ENCODE data around the gene QSOX1. TPM values are rescaled to one million over a fixed set of nuclear protein-coding genes. Genes with fewer than 3 reads are reported as not detected.

QSOX1 gene
- total RNA-seq, 2 donors from 2014 or later = 395 to 450 TPM

DNA sequence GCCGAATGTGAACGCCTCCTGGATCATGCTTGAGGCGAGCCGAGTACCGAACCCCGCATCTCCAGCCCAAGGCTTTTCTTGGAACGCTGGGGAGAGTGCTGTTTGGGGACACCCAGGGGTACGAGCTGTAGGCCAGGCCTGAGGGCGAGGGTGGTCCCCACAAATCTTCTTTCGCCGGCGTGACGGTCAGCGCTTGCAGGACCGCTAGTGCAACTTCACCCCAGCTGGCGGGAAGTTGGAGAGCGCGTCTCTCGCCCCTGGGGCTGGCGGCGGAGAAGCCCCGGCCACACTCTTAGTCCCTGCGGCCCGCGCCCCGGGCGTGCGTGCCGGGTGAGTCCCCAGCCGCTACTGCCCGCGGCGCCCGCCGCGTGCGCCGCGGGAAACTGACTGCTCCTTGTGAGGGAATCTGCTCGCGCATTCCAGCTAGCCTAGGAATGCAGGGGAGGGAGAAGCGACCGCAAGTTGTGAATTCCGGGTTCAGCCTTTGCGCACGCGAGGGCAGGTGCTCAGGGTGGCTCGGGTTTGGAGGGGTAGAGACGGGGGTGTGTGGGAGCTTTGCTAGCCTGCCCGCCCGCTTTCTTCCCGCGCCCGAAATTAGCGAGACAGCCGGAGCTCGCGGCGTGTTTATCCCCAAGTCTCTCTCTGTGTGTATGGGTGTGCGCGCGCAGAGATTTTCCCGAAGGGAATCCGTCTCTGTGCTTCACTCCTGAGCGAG lies 76.3 kb downstream of the QSOX1 start:
- Histone ChIP-seq H3K36me3 (no peaks in the 10 kb centered on the region), H3K4me3 (peak overlapping the region; percentile 56), H3K27me3 (peaks cover 92% of the 10 kb centered on the region), H3K4me1 (peaks cover 27% of the 10 kb centered on the region), H3K27ac (no peak overlapping the region), H3K9me3 (no peaks in the 10 kb centered on the region), H3K9ac (ENCODE audit: low read depth in 2 of 2, low read length in 2 of 2) (no peak overlapping the region)
- DNase-seq = no peak
- TF ChIP-seq, protein P1, sequence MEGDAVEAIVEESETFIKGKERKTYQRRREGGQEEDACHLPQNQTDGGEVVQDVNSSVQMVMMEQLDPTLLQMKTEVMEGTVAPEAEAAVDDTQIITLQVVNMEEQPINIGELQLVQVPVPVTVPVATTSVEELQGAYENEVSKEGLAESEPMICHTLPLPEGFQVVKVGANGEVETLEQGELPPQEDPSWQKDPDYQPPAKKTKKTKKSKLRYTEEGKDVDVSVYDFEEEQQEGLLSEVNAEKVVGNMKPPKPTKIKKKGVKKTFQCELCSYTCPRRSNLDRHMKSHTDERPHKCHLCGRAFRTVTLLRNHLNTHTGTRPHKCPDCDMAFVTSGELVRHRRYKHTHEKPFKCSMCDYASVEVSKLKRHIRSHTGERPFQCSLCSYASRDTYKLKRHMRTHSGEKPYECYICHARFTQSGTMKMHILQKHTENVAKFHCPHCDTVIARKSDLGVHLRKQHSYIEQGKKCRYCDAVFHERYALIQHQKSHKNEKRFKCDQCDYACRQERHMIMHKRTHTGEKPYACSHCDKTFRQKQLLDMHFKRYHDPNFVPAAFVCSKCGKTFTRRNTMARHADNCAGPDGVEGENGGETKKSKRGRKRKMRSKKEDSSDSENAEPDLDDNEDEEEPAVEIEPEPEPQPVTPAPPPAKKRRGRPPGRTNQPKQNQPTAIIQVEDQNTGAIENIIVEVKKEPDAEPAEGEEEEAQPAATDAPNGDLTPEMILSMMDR (IDR thresholded peaks at IDR 0.05) = no peak
- intact Hi-C loops (cut with DNase I) = no loop called here

DNA sequence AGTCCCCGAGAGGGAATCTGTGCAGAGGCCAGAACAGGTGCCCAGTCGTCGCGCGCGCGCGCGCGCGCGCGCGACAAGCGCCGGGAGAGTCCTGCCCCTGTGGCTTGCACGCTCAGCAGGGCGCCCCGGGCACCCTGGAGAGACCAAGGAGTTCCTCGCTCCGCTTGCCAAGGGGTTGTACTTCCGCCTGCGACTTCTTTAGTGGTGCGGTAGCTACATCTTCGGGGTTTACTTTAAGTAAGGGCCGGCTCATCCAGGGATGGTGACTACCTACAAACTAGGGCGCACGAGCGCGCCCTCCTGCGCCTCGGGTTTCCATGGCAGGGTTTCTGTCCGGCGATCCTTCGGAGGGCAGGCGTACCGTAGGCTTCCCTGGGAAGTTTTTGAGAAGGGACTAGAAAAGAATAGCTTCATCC lies 76.8 kb downstream of the QSOX1 start:
- H3K27me3 ChIP-seq = peaks cover 95% of the 10 kb centered on the region
- H3K9me3 ChIP-seq = no peaks in the 10 kb centered on the region
- H3K4me3 ChIP-seq = peak overlapping the region; percentile 56
- DNase-seq = peak; percentile 37
- H3K9ac ChIP-seq (ENCODE audit: low read depth in 2 of 2, low read length in 2 of 2) = no peak overlapping the region
- H3K4me1 ChIP-seq = peaks cover 27% of the 10 kb centered on the region
- no peaks in the 10 kb centered on the region for H3K36me3 ChIP-seq
- H3K27ac ChIP-seq = no peak overlapping the region
- TF ChIP-seq, protein P1 (IDR thresholded peaks at IDR 0.05) = no peak
- intact Hi-C loops (cut with DNase I) = no loop called here

DNA sequence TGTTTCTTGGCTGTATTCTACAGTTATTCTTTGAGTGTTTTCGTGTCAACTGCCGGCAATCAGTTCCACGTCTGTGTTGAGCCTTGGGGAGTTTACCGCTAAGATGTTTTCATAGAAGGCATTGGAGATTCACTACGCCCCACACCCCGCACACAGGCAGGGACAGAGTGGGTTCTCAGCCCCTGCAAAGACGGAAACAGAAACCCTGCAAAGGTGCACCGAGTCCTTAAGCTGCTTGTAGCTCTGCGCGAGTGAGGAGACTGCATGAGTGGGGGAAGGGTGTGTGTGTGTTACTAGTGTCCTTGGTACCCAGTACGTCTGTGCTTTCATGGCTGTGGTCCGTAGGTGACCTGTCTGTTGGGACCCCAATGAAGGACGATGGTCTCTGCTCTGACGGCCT lies 77.3 kb downstream of the QSOX1 start:
- DNase-seq = no peak
- H3K9ac ChIP-seq (ENCODE audit: low read depth in 2 of 2, low read length in 2 of 2) = no peak overlapping the region
- no peaks in the 10 kb centered on the region for H3K9me3 ChIP-seq
- H3K36me3 ChIP-seq = no peaks in the 10 kb centered on the region
- intact Hi-C loops (cut with DNase I) = no loop called here
- no peak overlapping the region for H3K27ac ChIP-seq
- peaks cover 27% of the 10 kb centered on the region for H3K4me1 ChIP-seq
- TF ChIP-seq, protein P1 (IDR thresholded peaks at IDR 0.05) = no peak
- no peak overlapping the region for H3K4me3 ChIP-seq
- H3K27me3 ChIP-seq = peaks cover 95% of the 10 kb centered on the region

DNA sequence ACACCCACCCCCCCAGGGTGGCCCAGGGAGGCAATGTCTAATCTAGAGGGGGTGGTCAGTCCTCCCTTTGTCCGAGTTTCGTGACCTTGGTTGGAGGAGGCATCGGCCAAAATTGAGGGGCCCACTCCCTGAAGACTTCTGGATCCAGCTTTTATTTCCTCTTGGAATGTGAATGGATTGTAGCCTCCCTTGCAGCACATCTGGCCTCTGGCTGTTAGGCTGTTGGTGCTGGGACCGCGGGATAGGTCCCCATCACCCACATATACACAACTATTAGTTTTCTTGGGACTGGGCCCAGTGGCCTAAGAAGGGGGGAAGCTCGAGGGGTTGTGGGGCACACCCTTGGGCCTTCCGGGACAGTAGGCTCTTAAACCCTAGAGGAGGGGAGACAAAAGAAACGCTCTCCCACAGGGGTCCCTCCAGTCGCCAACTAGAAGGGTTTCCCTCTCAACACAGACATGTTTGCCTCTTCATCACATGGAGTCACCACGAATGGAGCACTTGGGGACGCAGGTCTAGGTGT lies 77.9 kb downstream of the QSOX1 start:
- H3K27me3 ChIP-seq = peaks cover 95% of the 10 kb centered on the region
- H3K4me1 ChIP-seq = peaks cover 27% of the 10 kb centered on the region
- TF ChIP-seq, protein P1 (IDR thresholded peaks at IDR 0.05) = no peak
- no peak for DNase-seq
- no peaks in the 10 kb centered on the region for H3K36me3 ChIP-seq
- no peak overlapping the region for H3K27ac ChIP-seq
- no peaks in the 10 kb centered on the region for H3K9me3 ChIP-seq
- H3K4me3 ChIP-seq = no peak overlapping the region
- intact Hi-C loops (cut with DNase I) = no loop called here
- H3K9ac ChIP-seq (ENCODE audit: low read depth in 2 of 2, low read length in 2 of 2) = no peak overlapping the region

DNA sequence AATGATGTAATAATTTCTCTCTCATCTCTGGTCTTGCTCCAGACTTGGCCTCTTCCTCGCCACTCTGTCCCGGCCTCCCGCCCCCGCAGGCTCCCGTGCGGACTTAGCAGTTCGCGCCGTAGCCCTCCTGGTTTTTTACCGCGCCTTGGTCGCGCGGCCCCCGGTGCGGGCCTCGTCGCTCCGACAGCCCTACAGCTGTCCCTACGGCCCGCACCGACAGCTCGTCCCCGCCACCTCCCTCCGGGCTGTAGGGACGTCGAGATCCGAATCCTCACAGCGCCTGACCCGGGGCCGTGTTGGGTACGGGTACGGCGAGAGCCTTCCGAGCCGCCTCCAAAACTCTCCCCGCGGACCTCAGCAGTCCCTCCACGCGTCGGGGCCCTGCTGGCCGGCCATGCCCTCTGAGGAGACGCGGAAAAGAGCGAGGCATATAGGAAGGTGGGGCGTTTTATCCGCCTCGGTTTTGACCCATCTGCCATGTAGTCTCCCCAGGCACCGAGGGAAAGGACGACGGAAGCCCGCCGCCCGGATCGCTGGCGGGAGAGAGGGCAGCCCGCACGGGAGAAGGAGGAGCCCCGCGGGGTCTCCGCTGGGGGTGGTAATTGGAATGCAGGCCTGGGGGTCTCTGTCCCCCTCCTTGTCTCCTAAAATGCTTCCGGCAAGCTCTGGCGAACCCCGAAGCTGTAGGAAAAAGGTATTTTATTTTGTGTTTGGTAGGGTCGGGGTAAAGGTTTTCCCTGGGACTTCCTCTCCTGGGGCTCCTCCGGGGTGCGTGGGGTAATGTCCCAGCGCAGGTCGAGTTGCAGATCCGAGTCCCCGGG lies 78.7 kb downstream of the QSOX1 start:
- intact Hi-C loops (cut with DNase I) = no loop called here
- H3K27me3 ChIP-seq = peaks cover 95% of the 10 kb centered on the region
- H3K9ac ChIP-seq (ENCODE audit: low read depth in 2 of 2, low read length in 2 of 2) = no peak overlapping the region
- TF ChIP-seq, protein P1 (IDR thresholded peaks at IDR 0.05) = no peak
- H3K4me1 ChIP-seq = peaks cover 27% of the 10 kb centered on the region
- no peak overlapping the region for H3K4me3 ChIP-seq
- no peak overlapping the region for H3K27ac ChIP-seq
- DNase-seq = no peak
- no peaks in the 10 kb centered on the region for H3K36me3 ChIP-seq
- H3K9me3 ChIP-seq = no peaks in the 10 kb centered on the region
